GM21526 (cell line): ENCODE measurements around the gene NEBL.
"Not testable (repeated sequence)": the region's sequence is repeated elsewhere in the genome, so short reads cannot be mapped to it uniquely, and the experiment has no call there.

ENCODE experiments used
- ATAC-seq: cut with Tn5 transposase; IDR thresholded peaks from one replicate; pipeline ENCODE4 v1.9.1; 2021; ENCODE audit warnings: moderate library complexity; ENCODE audit not compliant: unreplicated experiment, low FRiP score

The NEBL gene

DNA sequence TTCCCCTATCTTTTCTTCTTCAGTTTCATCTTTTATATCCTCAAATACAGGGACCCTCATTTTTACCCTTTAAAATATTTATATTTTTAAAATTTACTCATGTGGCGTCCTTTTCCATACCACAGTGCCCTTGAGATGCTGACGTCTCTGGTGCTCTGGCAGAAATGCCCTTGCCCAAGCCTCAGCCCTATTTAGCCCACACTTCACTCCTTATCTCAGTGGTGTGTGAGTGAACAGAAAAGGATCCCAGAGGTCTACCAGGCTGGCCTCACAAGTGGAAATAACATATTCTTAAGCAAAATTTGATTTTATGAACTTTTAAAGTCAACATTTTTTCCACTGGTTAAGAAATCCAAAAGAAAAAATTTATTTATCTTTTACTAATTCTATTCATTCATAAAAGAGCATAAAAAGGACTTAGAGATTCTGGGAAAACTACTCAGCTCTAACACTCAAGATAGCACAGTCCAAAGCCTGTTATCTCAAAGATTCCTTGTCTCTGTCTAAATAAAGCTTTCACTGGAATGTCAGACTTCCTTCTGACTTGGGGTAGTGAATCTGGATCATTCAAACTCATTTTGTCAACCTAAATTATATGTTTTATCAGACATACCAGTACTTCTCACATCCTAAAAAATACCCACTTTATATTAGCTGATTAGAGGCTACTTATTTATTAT is at the start of gene NEBL:
Gene NEBL, minus strand, starts transcription at position 166 of the 680 bp plus-strand sequence. Its CDS starts 106 bp downstream, at position 60.
- ATAC-seq = no peak

DNA sequence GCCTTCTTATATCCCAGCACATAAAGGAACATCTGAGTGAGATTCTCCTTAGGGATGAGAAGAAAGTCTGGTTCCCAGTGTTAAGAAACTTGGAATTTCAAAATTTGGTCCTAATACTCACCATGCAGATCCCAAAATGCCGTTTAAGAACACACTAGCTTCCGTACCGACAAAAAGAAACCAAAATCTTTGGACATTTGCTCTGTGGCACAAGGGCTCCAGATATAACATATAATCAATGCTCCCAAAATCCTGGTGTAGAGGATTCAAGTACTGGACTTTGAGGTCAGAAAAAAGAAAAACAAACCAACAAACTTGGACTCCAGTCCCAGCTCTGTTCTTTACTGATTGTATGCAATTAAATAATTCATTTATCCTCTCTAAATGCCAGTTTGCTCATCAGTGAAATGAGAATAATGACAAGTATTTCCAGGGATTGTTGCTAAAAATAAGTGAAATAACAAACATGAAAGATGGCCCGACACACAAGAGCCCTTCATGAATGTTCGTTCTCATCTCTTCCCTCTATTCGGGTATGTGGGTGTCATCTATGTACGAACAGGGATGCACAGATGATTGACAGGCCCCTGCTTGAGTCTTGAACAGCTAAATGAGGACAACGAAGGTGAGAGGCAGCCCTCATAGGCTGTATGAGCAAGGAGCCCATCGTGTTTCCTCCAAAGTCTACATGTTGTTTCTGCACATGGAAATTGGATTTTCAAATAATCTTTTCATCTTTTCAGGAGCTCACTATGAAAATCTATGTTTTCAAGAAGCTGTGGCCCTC is 48.6 kb upstream of the NEBL start:
- no peak for ATAC-seq

DNA sequence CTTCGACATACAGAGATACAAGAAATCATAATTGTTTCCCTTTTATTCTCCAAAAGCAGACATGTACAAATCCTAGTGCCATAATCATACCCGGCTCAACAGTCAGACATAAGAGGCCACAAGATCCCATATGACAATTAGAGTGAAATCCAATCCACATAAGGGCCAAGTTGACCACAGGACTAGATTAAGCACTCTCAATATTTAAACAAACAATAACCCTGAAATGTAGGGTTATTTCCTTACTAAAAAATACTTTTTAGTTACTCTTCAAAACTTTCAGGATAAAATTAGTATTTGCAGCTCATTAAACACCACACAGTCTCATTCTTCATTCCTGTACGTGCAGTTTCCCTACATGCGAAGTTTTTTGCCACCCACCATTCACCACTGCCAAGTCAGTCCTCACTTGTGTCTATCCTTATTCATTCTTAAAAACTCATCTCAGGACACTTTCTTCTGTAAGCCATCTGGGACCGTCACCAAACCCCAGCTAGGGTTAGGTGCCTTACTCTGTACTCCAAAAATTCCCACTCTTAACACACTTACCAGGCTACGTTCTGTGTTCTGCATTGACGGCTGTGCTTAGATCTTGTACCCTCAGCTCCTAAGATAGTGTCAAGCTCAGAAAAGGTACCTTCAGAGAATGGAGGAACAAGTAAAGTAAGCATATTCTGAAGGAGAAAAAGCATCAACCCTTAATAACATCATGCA is 47.8 kb upstream of the NEBL start:
- ATAC-seq = no peak

- not testable (repeated sequence) for ATAC-seq
These were observed 42.3 kb upstream of the NEBL start for GRCh38 chr10:20939414-20939813.

GRCh38 chr10:20936396-20936795 is 39.3 kb upstream of the NEBL start:
- ATAC-seq = no peak

DNA sequence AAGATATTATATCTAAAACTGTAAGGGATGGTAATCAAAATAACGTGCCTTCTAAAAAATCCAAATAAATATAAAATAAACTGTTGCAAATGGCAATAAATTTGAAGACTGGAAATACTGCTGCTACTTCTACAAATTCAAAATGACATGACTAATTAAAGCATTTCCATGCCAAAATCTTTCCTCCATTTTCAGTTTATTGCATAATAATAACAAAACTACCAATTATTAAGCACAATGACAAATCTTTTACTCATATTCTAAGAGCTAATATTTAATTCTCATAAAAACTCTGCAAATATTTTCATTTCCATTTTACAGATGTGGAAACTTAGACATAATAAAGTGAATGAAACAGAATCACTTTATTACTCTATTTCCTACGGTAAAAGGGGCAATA is 38.8 kb upstream of the NEBL start:
- ATAC-seq = no peak

DNA sequence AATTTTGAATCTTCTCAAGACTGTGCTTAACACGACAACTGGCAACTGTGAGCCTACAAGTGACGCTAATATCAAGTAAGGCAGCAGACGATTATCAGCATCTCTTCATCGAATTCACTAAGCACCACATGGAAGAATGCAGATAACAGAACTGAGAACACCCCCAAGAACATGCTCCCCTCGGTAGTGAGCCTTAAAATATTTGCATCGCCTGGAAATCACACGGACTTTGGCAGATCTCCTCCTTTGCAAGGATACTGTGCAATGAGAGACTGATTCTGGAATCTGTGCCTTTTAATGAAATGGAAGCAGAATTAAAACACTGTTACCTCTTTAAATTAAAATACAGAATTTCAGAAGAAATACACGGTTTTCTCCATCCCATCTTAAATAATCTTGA is 38.2 kb upstream of the NEBL start:
- ATAC-seq = no peak

DNA sequence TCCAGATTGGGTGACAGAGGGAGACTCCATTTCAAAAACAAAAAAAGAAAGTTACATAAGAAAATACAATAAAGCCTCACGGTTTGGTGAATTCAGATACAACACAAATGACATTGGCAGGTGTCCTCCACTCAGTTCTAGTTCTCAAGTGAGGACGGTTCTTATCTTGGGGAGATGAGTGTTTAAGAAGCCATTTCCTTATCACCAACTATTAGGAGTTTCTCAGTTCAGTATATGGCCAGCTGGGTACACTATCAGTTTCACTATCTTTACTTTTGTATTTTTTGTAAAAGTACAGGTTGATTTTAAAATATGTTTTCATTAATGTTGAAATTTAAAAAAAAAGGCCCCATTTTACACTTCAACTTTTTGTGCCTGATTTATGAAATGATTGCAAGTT is 36.6 kb upstream of the NEBL start:
- no peak for ATAC-seq

- ATAC-seq = no peak
These were observed 35.6 kb upstream of the NEBL start for GRCh38 chr10:20932606-20933126.

GRCh38 chr10:20931156-20931795 is 34.2 kb upstream of the NEBL start:
- no peak for ATAC-seq

DNA sequence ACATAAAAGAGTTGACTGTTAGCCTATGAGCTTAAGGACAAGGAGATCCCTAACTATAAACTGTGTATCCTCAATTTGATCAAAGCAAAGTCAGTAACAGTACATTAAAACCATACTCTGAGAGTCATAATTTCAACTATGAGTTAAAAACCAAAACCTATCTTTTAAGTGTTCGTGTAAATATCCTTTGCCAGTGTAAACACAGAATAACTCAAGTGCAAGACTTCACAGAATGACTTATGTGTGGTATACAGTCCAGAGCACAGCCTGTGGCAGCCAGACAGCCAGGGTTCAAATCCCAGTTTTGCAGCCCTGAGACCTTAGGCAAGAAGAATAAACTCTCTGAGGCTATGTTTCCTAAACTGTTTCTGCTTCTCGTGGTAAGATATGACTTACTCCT is 30.3 kb upstream of the NEBL start:
- no peak for ATAC-seq

- no peak for ATAC-seq
These were observed 25.3 kb upstream of the NEBL start for GRCh38 chr10:20922451-20922850.

DNA sequence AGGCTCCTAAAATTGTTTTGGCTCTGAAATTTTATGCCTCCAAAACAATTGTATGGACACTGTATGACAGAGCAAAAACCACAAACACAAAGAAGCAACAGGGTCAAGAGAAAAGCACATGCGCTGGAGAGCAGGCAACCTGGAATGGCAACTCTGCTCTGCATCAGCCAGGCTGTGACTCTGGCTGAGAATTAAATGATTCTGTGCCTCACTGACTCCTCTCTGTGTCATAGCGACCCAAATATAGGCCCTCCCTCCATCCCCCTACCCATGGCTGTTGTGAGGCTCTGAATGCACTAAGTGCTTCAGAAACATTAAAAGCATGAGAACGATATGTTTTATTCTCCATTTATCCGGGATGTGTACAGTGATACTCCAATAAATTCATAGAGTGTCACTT is 24.9 kb upstream of the NEBL start:
- no peak for ATAC-seq

DNA sequence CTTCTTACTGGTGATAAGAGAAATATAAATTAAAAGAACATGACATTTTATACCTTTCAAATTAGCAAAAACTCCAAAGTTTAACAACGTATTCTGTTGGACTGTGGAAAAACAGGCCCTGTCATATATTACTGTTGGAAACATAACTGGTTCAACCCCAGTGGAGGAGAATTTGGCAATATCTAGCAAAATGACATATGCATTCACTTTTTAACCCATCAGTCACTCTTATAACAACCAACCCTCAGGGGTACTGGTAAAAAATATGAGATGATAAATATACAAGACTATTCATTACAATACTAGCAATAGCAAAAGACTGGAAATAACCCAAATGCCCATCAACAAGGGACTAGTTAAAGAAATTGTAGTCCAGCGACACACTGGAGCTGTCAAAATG is 22.9 kb upstream of the NEBL start:
- ATAC-seq = no peak

- no peak for ATAC-seq
These were observed 22.4 kb upstream of the NEBL start for GRCh38 chr10:20919481-20919880.

- ATAC-seq = no peak
These were observed 19.9 kb upstream of the NEBL start for GRCh38 chr10:20916976-20917375.

DNA sequence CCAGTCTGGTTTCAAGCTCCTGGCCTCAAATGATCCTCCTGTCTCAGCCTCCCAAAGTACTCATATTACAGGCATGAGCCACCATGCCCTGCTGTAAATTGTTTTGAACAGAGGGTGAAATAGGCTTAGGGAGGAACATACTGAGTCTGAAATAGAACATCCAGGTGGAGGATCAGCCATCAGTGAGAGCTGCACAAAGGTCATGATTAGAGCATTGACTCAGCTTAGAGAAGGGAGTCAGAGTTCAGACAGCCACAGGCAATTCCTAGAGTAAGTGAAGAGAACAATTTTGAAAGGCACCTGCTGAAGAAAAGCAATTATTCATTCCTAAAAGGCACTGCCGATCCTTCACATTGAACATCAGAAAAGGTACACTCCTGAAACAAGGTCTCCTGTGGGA is 15.9 kb upstream of the NEBL start:
- ATAC-seq = no peak

DNA sequence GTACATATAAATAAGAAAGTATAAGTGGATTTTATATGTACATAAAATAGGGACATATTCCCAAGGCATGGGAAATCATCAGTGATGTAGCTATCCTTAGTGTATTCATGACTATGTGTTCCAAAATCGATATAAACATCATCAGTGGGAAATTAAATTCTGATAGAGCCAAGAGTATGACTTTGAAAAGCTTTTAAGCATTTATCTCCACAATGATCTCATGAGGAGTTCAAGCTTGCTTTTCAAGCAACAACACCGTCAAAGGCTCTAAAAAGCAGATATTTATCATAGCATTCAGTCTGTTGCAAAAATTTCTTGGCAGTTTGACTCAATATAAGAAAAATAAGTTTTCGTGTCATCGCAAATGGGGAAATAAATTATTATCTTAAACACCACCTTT is 14.5 kb upstream of the NEBL start:
- ATAC-seq = no peak

DNA sequence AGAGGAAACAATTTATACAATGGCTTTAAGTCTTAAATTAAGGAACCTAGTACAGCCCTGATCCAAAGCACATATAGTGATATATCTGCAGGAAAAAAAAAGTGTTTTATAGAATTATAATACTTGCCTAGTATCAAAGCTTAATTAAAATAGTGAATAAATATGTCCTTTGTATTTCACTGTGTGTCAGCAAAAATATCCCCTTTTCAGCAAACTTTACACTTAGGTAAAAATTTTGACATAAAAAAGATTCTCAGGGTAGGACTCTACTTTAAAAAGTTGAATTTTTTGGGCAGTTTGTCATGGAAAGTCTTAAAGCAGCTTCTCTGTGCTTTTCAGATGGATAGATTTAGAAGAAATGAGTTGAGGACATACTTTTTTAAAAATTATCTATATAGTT is 12.7 kb upstream of the NEBL start:
- no peak for ATAC-seq

DNA sequence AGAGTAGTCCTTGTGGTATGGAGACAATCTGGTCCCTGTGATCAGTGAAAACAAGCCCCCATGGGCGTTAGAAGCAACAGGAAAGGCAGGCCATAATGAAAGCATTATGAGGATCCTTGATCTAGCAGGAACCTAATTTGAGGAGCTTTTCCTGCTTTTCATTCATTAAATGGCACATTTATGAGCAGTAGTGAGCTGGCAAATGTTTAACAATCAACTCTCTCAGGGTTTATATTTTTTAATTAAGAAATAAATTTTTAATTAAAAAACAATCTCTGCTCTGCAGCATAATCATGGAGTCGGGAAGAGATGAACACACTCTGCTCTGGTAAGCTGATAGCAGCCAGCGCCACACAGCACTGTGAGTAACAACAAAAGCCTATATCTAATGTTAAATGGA is 11.3 kb upstream of the NEBL start:
- no peak for ATAC-seq
